ENCODE data around the gene VOPP1.
"Not testable (repeated sequence)": the region's sequence is repeated elsewhere in the genome, so short reads cannot be mapped to it uniquely, and the experiment has no call there.

DNA sequence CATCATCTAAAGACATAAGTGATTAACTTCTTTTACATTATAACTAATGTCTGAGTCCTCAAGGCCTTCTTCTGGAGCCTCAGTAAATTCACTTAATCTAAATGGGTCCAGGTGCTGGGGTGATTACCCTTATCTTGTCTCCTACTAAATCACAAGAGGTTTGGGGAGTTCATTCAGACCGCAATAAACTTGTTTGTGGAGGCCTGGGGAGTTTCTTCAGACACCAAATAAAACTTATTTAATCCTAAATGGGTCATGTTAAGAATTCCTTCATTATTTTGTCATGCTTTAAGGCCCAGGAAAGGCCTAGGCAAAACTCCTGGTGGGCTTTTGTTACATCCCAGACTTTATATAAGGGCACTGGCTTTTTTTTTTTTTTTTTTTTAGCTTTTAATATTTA lies 62.1 kb downstream of the VOPP1 start:
- TF ChIP-seq, protein P1, sequence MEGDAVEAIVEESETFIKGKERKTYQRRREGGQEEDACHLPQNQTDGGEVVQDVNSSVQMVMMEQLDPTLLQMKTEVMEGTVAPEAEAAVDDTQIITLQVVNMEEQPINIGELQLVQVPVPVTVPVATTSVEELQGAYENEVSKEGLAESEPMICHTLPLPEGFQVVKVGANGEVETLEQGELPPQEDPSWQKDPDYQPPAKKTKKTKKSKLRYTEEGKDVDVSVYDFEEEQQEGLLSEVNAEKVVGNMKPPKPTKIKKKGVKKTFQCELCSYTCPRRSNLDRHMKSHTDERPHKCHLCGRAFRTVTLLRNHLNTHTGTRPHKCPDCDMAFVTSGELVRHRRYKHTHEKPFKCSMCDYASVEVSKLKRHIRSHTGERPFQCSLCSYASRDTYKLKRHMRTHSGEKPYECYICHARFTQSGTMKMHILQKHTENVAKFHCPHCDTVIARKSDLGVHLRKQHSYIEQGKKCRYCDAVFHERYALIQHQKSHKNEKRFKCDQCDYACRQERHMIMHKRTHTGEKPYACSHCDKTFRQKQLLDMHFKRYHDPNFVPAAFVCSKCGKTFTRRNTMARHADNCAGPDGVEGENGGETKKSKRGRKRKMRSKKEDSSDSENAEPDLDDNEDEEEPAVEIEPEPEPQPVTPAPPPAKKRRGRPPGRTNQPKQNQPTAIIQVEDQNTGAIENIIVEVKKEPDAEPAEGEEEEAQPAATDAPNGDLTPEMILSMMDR (IDR thresholded peaks at IDR 0.05) = not testable (repeated sequence)
- TF ChIP-seq POLR2A, POLR2AphosphoS5 (IDR thresholded peaks at IDR 0.05): not testable (repeated sequence)
